Mesothelial cell of epicardium (in vitro differentiated cells): ENCODE measurements around the gene EHMT1. TPM values are rescaled to one million over a fixed set of nuclear protein-coding genes. Genes with fewer than 3 reads are reported as not detected.

Source experiments
- DNase-seq, 2 experiments: peaks; one replicate each; pipeline ENCODE4 v3.0.0; 2021; ENCODE audit warnings: low spot score in 2 of 2; ENCODE audit not compliant: unreplicated experiment in 2 of 2
- H3K27ac Mint-ChIP-seq: 2 replicates; pipeline ENCODE4 v1.8.0; 2021; ENCODE audit warnings: mixed read lengths
- H3K27me3 Mint-ChIP-seq: 2 replicates; pipeline ENCODE4 v1.8.0; 2021; ENCODE audit warnings: low read depth, mixed read lengths
- H3K36me3 Mint-ChIP-seq: 2 replicates; pipeline ENCODE4 v1.8.0; 2021; ENCODE audit warnings: mixed read lengths
- H3K4me1 Mint-ChIP-seq: 2 replicates; pipeline ENCODE4 v1.8.0; 2021; ENCODE audit warnings: mixed read lengths
- H3K4me3 Mint-ChIP-seq: 2 replicates; pipeline ENCODE4 v1.8.0; 2021; ENCODE audit warnings: mild to moderate bottlenecking, moderate library complexity, mixed read lengths
- H3K9me3 Mint-ChIP-seq: 2 replicates; pipeline ENCODE4 v1.8.0; 2021; ENCODE audit warnings: mixed read lengths
- CTCF ChIP-seq: fragments of 200-600 bp; sonication (generic); IDR thresholded peaks from one replicate; pipeline ENCODE4 v1.5.0; 2021; ENCODE audit warnings: antibody characterized with exemption; ENCODE audit not compliant: unreplicated experiment
- total RNA-seq: library from RNA; stranded (reverse); gene quantifications from 3 replicates; pipeline ENCODE4 v1.2.1, GENCODE V29; 2021

Gene EHMT1
- total RNA-seq, 1 donor from 2014 or later = 147 TPM

- Mint-ChIP-seq H3K4me1 (peaks cover 3% of the 10 kb centered on the region), H3K4me3 (no peak overlapping the region), H3K9me3 (peaks cover 14% of the 10 kb centered on the region), H3K27ac (no peak overlapping the region), H3K36me3 (peaks cover 63% of the 10 kb centered on the region), H3K27me3 (no peaks in the 10 kb centered on the region)
- DNase-seq = no peak
- no peak for TF ChIP-seq CTCF
Measured at GRCh38 chr9:137817236-137818200, 198.7 kb downstream of the EHMT1 start.

- Mint-ChIP-seq H3K27me3 (no peaks in the 10 kb centered on the region), H3K36me3 (peaks cover 63% of the 10 kb centered on the region), H3K27ac (no peak overlapping the region), H3K4me1 (peaks cover 3% of the 10 kb centered on the region), H3K9me3 (peaks cover 14% of the 10 kb centered on the region), H3K4me3 (no peak overlapping the region)
- no peak for TF ChIP-seq CTCF
- no peak for DNase-seq
Measured at GRCh38 chr9:137818286-137818685, 199.5 kb downstream of the EHMT1 start.

GRCh38 chr9:137820161-137820855, 201.5 kb downstream of the EHMT1 start:
- DNase-seq = no peak
- H3K4me1 Mint-ChIP-seq = no peaks in the 10 kb centered on the region
- no peak overlapping the region for H3K4me3 Mint-ChIP-seq
- H3K36me3 Mint-ChIP-seq = peaks cover 68% of the 10 kb centered on the region
- H3K27ac Mint-ChIP-seq = no peak overlapping the region
- peaks cover 22% of the 10 kb centered on the region for H3K9me3 Mint-ChIP-seq
- H3K27me3 Mint-ChIP-seq = no peaks in the 10 kb centered on the region
- TF ChIP-seq CTCF = no peak

GRCh38 chr9:137823986-137824771, 205.4 kb downstream of the EHMT1 start:
- no peak for DNase-seq
- Mint-ChIP-seq H3K4me3 (no peak overlapping the region), H3K4me1 (no peaks in the 10 kb centered on the region), H3K9me3 (peaks cover 32% of the 10 kb centered on the region), H3K27me3 (no peaks in the 10 kb centered on the region), H3K27ac (no peak overlapping the region), H3K36me3 (peaks cover 64% of the 10 kb centered on the region)
- TF ChIP-seq CTCF = no peak

- no peak for DNase-seq
Measured at GRCh38 chr9:137825324-137825989, 206.7 kb downstream of the EHMT1 start.

More at GRCh38 chr9:137825324-137825989, 206.7 kb downstream of the EHMT1 start:
- Mint-ChIP-seq H3K36me3 (peaks cover 63% of the 10 kb centered on the region), H3K27me3 (no peaks in the 10 kb centered on the region), H3K27ac (no peak overlapping the region), H3K4me1 (no peaks in the 10 kb centered on the region), H3K9me3 (peaks cover 32% of the 10 kb centered on the region), H3K4me3 (no peak overlapping the region)
- TF ChIP-seq CTCF = no peak
